NB4 (cell line): ENCODE data around the gene CCR5AS.

Experiments used
- MYC ChIP-seq: IDR thresholded peaks from 2 replicates; pipeline ENCODE4 v1.6.1; 2011; ENCODE audit warnings: low read depth, low read length
- TF ChIP-seq, protein P1 (sequence below): IDR thresholded peaks from one replicate; pipeline ENCODE4 v1.5.1; 2012; ENCODE audit warnings: low read depth, low read length

DNA sequence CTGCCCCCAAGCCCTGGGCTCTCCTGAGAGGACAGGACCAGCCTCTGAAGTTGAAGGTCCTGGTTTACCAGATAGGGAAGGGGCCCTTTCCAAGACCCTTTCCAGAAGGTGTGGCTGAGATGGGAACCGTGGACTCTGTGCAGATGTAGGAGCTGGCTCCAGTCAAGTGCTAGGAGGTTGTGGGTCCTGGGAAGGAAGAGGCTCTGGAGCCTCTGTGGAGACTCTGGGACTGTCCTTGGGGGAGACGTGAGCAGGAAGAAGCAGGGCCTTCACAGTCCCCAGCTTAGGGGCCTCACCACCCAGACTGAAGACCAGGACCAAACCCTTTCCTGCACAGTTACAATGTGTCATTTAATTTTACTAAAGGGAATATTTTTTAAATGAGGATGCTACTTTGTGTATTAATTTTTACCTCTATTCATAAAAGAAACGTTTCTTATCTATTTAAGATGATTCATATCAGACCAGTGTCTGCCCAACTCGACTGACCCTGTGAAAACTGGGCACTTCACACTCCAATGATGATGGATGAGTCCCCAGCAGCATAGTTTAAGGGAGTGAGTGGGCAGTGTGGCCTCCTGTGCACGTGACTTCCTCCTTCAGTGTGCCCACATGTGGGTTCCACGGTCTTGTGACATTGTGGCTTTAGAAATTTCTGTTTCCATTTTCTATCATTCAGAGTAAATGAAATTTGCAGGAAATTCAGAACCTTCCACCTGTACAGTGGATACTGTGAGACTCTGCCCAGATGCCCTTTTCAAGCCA lies 10.9 kb downstream of the CCR5AS start:
- TF ChIP-seq, protein P1, sequence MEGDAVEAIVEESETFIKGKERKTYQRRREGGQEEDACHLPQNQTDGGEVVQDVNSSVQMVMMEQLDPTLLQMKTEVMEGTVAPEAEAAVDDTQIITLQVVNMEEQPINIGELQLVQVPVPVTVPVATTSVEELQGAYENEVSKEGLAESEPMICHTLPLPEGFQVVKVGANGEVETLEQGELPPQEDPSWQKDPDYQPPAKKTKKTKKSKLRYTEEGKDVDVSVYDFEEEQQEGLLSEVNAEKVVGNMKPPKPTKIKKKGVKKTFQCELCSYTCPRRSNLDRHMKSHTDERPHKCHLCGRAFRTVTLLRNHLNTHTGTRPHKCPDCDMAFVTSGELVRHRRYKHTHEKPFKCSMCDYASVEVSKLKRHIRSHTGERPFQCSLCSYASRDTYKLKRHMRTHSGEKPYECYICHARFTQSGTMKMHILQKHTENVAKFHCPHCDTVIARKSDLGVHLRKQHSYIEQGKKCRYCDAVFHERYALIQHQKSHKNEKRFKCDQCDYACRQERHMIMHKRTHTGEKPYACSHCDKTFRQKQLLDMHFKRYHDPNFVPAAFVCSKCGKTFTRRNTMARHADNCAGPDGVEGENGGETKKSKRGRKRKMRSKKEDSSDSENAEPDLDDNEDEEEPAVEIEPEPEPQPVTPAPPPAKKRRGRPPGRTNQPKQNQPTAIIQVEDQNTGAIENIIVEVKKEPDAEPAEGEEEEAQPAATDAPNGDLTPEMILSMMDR = no peak
- peak; percentile 67 for TF ChIP-seq MYC
